Right forelimb (tissue), 1 donor: ENCODE results near the gene FGF12.

ENCODE experiments used
- DNase-seq: peaks from one replicate; pipeline ENCODE4 v3.0.0-alpha.2; 2018

The FGF12 gene

DNA sequence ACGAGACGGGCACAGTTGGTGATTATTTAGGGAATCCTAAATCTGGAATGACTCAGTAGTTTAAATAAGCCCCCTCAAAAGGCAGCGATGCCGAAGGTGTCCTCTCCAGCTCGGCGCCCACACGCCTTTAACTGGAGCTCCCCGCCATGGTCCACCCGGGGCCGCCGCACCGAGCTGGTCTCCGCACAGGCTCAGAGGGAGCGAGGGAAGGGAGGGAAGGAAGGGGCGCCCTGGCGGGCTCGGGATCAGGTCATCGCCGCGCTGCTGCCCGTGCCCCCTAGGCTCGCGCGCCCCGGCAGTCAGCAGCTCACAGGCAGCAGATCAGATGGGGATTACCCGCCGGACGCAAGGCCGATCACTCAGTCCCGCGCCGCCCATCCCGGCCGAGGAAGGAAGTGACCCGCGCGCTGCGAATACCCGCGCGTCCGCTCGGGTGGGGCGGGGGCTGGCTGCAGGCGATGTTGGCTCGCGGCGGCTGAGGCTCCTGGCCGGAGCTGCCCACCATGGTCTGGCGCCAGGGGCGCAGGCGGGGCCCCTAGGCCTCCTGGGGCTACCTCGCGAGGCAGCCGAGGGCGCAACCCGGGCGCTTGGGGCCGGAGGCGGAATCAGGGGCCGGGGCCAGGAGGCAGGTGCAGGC lies 318.0 kb downstream of the FGF12 start:
- DNase-seq, result peak; percentile 75

- peak; percentile 57 for DNase-seq
Measured at GRCh38 chr3:192408647-192409200, 318.6 kb downstream of the FGF12 start.

DNA sequence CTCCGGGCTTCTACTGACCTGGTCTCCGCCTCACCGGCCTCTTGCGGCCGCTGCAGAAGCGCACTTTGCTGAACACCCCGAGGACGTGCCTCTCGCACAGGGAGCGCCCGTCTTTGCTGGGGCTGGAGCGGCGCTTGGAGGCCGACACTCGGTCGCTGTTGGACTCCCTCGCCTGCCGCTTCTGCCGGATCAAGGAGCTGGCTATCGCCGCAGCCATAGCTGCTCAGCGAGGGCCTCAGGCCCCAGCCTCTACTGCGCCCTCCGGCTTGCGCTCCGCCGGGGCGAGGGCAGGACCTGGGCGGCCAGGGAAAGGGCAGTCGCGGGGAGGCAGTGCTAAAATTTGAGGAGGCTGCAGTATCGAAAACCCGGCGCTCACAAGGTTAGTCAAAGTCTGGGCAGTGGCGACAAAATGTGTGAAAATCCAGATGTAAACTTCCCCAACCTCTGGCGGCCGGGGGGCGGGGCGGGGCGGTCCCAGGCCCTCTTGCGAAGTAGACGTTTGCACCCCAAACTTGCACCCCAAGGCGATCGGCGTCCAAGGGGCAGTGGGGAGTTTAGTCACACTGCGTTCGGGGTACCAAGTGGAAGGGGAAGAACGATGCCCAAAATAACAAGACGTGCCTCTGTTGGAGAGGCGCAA lies 319.2 kb downstream of the FGF12 start:
- peak; percentile 61 for DNase-seq

- no peak for DNase-seq
Measured at GRCh38 chr3:192399767-192400166, 327.6 kb downstream of the FGF12 start.

DNA sequence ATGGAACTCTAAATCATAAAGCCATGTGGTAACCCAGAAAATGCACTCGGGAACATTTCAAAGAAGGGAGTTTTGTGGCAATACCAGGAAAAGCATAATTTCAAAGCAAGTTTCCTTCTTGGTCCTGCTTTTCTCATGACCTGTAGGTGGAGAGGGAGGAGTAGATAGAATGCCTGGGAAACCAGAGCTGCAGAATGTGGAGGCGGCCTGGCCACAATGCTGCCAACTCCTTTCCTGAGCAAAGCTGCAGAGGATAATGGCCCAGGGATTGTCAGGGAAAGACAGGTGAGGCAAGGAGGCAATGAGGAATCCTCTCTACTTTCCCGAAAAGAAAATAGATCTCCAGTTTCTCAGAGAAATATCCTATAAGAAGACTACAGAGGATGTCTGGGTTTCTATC lies 330.3 kb downstream of the FGF12 start:
- no peak for DNase-seq

DNA sequence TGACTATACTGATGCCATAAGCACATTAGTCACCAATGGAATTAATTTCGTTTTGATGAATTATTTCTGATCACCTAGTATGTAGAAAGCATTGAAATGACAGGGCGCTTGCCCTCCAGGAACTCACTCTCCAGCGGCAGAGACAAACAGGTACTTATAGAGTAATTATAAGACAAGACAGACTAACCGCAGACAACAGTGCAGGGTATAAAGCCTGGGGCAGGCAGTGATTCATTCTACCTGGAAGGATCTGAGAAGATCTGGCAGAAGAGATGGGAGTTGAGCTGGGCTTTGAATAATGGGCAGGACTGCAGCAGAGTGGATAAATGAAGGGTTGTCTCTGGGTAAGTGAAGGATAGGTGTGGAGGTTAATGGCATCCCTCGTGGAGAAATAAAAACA lies 331.8 kb downstream of the FGF12 start:
- no peak for DNase-seq

- DNase-seq, result no peak
Measured at GRCh38 chr3:192392986-192393385, 334.4 kb downstream of the FGF12 start.

DNA sequence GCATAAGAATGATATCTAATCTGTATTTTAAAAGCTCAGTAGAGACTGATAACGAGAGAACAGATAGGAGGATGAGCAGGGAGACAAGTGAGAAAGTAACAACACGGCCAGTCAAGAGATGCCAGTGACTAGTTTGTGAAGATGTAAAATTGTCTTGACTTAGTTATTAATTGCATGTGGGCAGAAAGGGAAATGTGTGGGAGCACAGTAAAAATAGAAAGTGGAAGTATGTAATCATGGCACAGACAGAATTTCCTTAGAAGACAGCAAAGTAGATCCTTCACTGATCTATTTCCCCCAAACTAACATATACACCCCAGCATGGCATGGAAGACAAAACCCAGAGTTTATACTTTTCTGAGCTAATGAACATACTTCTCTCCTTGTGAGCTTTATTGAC lies 344.5 kb downstream of the FGF12 start:
- DNase-seq, result no peak

- DNase-seq, result no peak
Measured at GRCh38 chr3:192373586-192373985, 353.8 kb downstream of the FGF12 start.

DNA sequence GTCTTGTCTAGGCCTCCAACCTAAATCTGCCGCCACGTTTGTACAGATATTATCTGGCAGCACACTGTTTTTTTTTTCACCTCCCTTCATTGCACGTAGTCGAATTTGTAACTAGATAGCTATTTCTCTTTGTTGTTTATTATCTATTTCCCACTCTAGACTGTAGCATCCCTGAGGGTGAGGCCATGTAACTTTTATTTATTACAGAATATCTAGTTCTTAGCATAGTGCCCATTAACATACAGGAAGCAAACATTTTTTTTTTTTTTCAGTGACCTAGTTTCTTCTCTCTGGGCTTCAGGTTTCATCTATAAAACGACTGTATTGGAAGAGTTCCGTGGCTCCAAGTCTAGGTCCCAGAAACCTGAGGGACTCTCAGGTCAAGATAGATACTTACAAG lies 354.3 kb downstream of the FGF12 start:
- no peak for DNase-seq

DNA sequence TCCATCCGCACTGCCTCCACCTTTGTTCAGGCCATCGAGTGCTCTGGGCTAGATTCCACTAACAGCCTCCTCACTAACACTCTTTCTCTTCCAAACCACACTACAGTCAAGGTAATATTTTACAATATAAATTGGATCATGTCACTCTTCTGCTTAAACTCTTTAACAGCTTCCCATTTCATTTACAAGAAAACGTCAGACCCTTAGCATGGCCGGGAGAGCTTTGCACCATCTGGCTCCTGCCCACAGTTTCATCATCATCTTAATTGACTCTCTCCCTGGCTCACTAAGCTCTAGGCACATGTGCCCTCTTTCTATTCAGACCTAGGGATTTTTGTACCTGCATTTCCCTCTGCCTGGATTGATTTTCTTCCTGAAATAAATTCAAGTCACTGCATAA lies 354.7 kb downstream of the FGF12 start:
- no peak for DNase-seq

DNA sequence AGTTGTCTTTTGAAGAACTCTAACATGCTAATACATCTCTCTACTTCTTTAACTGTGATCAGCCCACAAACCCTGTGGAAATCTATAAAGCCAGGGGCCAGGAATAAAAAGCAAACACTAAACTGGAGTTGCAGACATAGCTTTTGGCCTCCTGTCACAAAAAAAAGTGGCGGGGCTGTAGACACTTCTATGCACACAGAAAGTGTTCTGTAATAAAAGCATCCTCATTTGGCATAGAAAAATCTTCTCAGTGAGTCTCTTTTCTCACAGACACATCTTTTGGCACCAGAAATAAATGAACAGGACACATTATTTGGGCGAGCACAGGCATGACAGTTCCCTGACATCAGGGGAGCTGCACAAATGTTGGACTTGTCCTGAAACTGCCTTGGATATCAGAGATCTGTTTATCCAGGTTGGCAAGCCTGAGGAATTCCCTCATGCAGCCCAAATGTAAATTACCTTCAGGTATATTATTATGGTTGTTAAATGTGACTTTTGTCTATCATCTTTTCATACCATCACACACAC lies 355.4 kb downstream of the FGF12 start:
- DNase-seq, result no peak

GRCh38 chr3:192367616-192368015 lies 359.7 kb downstream of the FGF12 start:
- no peak for DNase-seq

DNA sequence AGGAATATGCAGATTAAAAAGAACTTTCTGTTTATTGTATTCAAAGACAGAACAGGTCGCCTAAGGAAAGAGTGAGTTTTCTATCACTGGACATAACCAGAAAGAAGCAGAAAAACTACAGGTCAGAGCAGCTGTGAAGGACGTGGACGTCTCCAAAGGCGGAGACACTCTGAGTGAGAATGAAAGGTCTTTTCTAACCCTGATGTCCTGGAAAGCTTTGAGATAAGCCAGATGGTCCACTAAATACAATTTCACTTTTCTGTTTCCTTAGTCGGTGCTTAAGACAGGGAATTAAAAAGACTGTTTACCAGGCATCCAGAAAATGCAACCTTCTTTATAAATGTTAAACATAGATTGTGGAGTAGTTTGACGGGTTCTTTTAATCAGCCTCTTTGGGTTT lies 360.4 kb downstream of the FGF12 start:
- no peak for DNase-seq

GRCh38 chr3:192365571-192365970 lies 361.8 kb downstream of the FGF12 start:
- DNase-seq, result no peak

GRCh38 chr3:192364316-192364715 lies 363.0 kb downstream of the FGF12 start:
- no peak for DNase-seq

GRCh38 chr3:192354687-192355086 lies 372.7 kb downstream of the FGF12 start:
- no peak for DNase-seq

DNA sequence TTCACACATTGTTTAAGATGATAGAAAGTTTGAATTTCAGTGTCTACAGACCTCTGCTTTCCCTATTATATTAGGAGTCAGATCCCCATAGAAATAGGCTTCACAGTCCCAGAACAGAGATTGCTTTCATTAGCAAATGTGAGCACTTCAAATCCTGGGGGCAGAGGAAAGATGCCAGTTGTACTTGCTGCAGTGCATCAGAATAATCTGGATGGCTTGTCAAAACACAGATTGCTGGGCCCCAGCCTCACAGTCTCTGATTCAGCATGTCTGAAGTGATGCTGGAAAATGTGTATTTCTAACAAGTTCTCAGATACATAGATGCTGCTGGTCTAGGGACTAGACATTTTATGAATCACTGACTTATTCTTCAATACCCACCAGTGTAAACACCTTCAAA lies 375.2 kb downstream of the FGF12 start:
- DNase-seq, result no peak

DNA sequence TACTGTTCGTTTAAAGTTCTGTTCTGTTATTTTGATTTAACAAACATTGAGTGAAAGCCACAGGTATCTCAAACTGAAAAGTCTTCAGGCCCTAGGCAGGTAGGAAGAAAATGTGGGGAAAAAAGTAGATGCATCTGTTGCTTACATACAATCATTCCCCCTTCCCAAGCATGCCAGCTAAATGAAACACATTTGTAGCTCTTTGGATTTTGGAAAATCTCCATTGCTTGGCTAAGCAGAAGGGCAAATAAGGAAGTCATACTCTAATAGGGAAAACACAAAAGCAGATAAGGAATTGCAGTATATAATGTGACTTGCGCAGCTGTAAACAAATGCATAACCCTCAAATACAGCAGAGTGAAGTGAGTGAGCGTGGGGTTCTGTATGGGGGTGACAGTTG lies 375.9 kb downstream of the FGF12 start:
- no peak for DNase-seq

GRCh38 chr3:192340031-192340430 lies 387.3 kb downstream of the FGF12 start:
- DNase-seq, result no peak

- DNase-seq, result no peak
Measured at GRCh38 chr3:192339214-192339613, 388.1 kb downstream of the FGF12 start.

- no peak for DNase-seq
Measured at GRCh38 chr3:192336286-192336685, 391.1 kb downstream of the FGF12 start.

DNA sequence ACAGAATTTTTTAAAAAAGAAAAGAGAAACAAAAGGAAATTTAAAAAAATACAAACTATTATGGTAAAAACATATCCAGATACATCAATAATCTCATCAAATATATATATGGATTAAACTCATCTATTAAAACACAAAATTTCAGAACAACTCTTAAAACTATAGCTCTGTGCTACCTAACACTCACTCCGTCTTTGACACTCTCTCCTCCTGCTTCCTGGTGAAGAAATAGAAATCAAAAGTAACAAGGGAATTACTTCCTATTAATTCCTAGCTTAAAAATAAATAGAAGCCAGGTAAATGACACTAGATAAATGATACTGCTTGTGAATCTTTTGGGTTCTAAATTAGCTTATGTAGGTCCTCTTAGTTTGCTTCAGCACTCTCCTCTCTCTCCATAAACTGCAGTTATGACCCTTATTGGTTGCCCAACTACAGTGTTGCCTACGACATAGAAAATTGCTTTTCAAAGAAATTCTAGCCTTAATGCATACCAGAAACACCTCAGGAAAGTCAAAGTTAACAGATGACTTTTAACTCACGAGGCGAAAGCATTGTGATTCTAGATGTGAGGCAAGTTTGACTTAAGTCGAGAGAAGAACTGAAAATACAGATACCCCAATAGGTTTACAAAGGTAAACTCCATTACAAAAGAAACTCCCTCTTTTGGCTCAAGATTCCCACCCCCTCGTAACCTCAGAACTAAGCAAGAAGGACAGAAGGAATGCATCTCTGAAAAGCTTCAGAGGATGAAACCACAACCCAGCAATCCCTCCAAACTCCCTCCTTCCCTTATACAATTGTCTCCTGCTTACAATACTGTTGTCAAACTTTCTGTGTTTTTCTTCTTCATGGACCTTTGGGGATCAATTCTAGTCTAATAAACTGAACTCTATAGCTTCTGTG lies 394.7 kb downstream of the FGF12 start:
- no peak for DNase-seq
